Progenitor cell of endocrine pancreas (in vitro differentiated cells): ENCODE data around the gene TSKS. TPM values are rescaled to one million over a fixed set of nuclear protein-coding genes. Genes with fewer than 3 reads are reported as not detected.
A peak's percentile ranks its signal among the peaks of the same experiment; 100 is the strongest.

Experiments
- DNase-seq: peaks from one replicate; pipeline ENCODE4 v3.0.0; 2021; ENCODE audit warnings: low spot score; ENCODE audit not compliant: unreplicated experiment
- H3K27ac Mint-ChIP-seq: 2 replicates; pipeline ENCODE4 v1.8.0; 2021; ENCODE audit warnings: mild to moderate bottlenecking, moderate library complexity, mixed read lengths
- H3K27me3 Mint-ChIP-seq: 2 replicates; pipeline ENCODE4 v1.8.0; 2021; ENCODE audit warnings: mixed read lengths
- H3K36me3 Mint-ChIP-seq: 2 replicates; pipeline ENCODE4 v1.8.0; 2022; ENCODE audit warnings: mixed read lengths; ENCODE audit not compliant: insufficient read depth
- H3K4me1 Mint-ChIP-seq: 2 replicates; pipeline ENCODE4 v1.8.0; 2021; ENCODE audit warnings: low read depth, mixed read lengths
- H3K4me3 Mint-ChIP-seq: 2 replicates; pipeline ENCODE4 v1.8.0; 2021; ENCODE audit warnings: low read depth, mild to moderate bottlenecking, moderate library complexity, mixed read lengths
- H3K9me3 Mint-ChIP-seq: 2 replicates; pipeline ENCODE4 v1.8.0; 2021; ENCODE audit warnings: low read depth, mixed read lengths
- total RNA-seq: library from RNA; stranded (reverse); gene quantifications from 2 replicates; pipeline ENCODE4 v1.2.1, GENCODE V29; 2021
- TF ChIP-seq, protein P1 (sequence below): fragments of 200-600 bp; sonication (generic); IDR thresholded peaks from one replicate; pipeline ENCODE4 v1.5.0; 2021; ENCODE audit warnings: antibody characterized with exemption, mild to moderate bottlenecking; ENCODE audit not compliant: unreplicated experiment

TSKS gene
- total RNA-seq, 1 donor from 2014 or later = not detected

DNA sequence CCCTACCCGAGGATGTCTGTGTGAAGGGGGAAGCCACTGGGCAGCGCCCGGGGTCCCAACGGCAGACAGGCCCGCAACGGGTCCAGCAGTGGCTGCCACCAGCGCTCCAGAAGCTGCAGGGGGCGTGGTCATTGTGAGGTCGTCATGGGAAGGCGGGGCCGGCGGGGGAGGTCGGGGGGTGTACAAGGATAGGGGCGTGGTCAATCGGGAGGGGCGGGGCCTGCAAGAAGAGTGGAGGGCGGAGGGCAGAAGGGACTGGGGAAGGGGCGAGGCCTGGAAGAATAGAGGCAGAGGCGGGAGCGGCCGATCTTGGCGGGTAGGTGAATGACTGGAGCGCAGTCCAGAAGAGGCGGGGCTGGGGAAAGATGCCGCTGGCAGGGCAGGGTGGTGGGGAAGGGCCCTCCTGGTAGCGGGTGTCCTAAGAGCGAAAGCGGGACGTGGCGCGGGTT, 45.6 kb upstream of the TSKS start:
- DNase-seq = peak; percentile 88
- TF ChIP-seq, protein P1, sequence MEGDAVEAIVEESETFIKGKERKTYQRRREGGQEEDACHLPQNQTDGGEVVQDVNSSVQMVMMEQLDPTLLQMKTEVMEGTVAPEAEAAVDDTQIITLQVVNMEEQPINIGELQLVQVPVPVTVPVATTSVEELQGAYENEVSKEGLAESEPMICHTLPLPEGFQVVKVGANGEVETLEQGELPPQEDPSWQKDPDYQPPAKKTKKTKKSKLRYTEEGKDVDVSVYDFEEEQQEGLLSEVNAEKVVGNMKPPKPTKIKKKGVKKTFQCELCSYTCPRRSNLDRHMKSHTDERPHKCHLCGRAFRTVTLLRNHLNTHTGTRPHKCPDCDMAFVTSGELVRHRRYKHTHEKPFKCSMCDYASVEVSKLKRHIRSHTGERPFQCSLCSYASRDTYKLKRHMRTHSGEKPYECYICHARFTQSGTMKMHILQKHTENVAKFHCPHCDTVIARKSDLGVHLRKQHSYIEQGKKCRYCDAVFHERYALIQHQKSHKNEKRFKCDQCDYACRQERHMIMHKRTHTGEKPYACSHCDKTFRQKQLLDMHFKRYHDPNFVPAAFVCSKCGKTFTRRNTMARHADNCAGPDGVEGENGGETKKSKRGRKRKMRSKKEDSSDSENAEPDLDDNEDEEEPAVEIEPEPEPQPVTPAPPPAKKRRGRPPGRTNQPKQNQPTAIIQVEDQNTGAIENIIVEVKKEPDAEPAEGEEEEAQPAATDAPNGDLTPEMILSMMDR = no peak
- Mint-ChIP-seq H3K4me3 (peak overlapping the region; percentile 80), H3K27me3 (no peaks in the 10 kb centered on the region), H3K36me3 (peaks cover 6% of the 10 kb centered on the region), H3K9me3 (no peaks in the 10 kb centered on the region), H3K4me1 (peaks cover 12% of the 10 kb centered on the region), H3K27ac (peak overlapping the region; percentile 84)

DNA sequence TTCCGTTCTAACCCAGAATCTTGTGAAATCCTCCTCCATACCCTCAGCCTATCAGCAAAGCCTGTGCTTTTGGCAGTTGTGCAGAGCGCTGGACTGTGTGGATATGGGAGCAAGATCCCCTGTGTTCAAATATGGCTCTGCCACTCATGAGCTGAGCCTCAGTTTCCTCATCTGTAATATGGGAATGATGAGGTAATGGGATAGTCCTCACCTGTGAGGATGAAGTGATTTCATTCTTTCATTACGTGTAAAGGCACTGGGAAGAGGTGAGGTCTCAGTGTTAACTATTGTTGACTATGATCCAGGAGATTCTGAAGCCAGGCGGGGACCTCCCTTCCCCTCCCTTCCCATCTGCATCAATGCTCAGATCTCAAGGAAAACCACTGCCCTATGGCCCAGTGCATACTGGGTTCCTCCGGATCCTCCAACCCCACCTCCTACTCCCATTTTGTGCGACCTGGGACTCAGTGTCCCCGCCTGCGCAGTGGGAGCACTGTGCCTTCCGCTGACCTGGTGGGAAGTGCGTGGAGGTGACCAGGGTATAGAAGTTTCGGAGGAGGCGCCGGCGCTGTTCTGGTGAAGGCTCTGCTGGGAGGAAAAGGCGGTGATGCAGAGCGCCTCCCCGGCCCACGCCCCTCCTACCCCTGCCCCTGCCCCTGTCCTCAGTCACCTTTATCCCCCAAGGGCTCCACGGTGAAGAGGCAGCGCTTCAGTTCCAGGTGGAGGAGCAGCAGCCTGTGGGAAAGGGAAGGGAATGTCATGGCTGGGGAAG, 45.0 kb upstream of the TSKS start:
- H3K4me1 Mint-ChIP-seq = peaks cover 12% of the 10 kb centered on the region
- no peaks in the 10 kb centered on the region for H3K27me3 Mint-ChIP-seq
- peak overlapping the region; percentile 80 for H3K4me3 Mint-ChIP-seq
- H3K27ac Mint-ChIP-seq = peak overlapping the region; percentile 37
- TF ChIP-seq, protein P1 = no peak
- no peaks in the 10 kb centered on the region for H3K9me3 Mint-ChIP-seq
- no peak for DNase-seq
- H3K36me3 Mint-ChIP-seq = peaks cover 12% of the 10 kb centered on the region

DNA sequence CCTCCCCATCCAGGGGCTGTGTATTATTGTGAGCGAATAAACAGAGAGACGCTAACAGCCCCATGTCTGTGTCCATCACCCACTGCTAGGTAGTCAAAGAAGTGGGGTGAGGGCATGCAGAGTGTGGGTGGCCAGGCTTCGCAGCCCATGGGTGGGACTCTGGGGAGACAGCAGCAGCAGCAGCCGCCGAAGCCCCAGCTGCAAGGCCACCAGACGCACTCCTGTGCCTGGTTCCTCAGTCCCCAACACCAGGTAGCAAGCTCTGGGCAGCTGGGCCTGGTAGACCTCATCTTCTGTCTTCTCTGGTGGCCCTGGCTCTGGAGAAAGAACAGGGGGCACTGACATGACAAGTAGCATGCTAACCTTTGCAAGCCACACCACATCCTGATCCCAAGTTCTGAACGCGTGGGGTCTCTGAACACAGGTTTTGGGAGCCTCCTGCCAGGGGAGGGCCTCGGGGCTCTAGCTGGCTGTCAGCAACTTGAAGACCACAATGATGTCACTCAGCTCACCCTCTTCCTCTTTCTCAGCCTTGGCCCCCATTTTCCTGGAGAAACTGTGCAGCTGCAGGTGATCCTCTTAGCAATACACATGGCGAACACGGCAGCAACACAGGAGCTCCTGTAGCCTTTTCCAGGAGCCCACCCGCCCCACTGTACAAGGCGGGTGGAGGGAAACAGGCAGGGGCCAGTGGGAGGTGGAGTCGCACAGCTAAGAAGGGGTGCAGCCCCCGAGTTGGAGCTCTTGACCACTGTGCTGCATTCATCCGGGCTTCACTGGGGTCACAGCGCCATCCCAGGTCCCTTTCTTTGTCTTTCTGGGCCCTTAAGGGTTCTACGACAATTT, 44.2 kb upstream of the TSKS start:
- peak overlapping the region; percentile 45 for H3K27ac Mint-ChIP-seq

DNA sequence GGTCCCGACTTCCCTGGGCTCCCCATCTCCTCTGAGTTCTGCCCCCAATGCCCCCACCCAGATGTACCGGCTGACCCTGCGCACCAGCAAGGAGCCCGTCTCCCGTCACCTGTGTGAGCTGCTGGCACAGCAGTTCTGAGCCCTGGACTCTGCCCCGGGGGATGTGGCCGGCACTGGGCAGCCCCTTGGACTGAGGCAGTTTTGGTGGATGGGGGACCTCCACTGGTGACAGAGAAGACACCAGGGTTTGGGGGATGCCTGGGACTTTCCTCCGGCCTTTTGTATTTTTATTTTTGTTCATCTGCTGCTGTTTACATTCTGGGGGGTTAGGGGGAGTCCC, 43.5 kb upstream of the TSKS start:
- H3K36me3 Mint-ChIP-seq = peaks cover 12% of the 10 kb centered on the region
- H3K4me3 Mint-ChIP-seq = no peak overlapping the region
- DNase-seq = no peak
- H3K27ac Mint-ChIP-seq = no peak overlapping the region
- H3K27me3 Mint-ChIP-seq = no peaks in the 10 kb centered on the region
- H3K9me3 Mint-ChIP-seq = no peaks in the 10 kb centered on the region
- TF ChIP-seq, protein P1 = no peak
- H3K4me1 Mint-ChIP-seq = peaks cover 7% of the 10 kb centered on the region

More for the DNA sequence above, 44.2 kb upstream of the TSKS start:
- no peak for DNase-seq
- H3K4me1 Mint-ChIP-seq = peaks cover 7% of the 10 kb centered on the region
- H3K27me3 Mint-ChIP-seq = no peaks in the 10 kb centered on the region
- TF ChIP-seq, protein P1 = no peak
- no peaks in the 10 kb centered on the region for H3K9me3 Mint-ChIP-seq
- H3K4me3 Mint-ChIP-seq = no peak overlapping the region
- H3K36me3 Mint-ChIP-seq = peaks cover 12% of the 10 kb centered on the region

DNA sequence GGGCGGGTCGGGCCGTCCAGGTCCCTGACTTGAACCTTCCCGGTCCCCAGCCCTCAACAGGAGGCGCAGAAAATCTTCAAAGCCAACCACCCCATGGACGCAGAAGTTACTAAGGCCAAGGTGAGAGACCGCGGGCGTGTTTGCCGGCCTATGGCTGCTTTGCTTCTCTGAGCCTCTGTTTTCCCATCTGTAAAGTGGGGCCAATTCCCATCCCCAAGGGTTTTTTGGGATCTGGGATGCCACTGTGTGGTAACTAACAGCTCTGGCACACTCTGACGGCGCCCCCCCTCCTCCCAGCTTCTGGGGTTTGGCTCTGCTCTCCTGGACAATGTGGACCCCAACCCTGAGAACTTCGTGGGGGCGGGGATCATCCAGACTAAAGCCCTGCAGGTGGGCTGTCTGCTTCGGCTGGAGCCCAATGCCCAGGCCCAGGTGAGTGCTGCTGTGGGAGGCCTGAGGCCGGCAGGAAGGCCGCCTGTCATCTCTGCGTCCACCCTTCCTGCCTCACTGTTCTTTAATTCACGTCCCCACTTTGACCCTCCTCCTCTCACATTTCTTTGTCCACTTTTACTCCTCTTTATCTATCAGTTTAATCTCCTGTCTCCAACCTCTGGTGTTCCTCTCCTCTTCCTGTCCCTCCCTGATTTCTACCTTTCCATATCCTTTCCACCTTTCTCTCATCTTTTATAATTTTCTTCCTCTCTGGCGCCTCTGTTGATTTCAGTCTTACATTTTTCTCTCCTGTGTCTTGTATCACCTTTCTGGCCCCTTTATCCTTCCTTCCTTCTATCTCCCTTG, 42.9 kb upstream of the TSKS start:
- Mint-ChIP-seq H3K4me3 (no peak overlapping the region), H3K4me1 (peaks cover 7% of the 10 kb centered on the region), H3K27ac (no peak overlapping the region)

More for the DNA sequence above, 42.9 kb upstream of the TSKS start:
- DNase-seq = no peak
- H3K36me3 Mint-ChIP-seq = peaks cover 12% of the 10 kb centered on the region
- H3K27me3 Mint-ChIP-seq = no peaks in the 10 kb centered on the region
- TF ChIP-seq, protein P1 = no peak
- no peaks in the 10 kb centered on the region for H3K9me3 Mint-ChIP-seq
